Ovary (tissue), 9 donors: ENCODE data around the gene RIN2. TPM values are rescaled to one million over a fixed set of nuclear protein-coding genes. Genes with fewer than 3 reads are reported as not detected.

ENCODE experiments used
- DNase-seq, 5 donors: peaks; one replicate each; pipeline ENCODE4 v3.0.0-alpha.2; 2019 to 2020
- H3K27ac ChIP-seq, 2 donors: fragments of 200-600 bp; one replicate each; pipeline versions ENCODE4 v1.5.1 to v1.8.0; 2019 to 2022
- H3K27me3 ChIP-seq: fragments of 200-600 bp; one replicate; pipeline ENCODE4 v1.8.0; 2022
- H3K36me3 ChIP-seq: fragments of 200-600 bp; sonication (generic); one replicate; pipeline ENCODE4 v1.5.1; 2019
- H3K4me1 ChIP-seq: one replicate; pipeline ENCODE4 v1.8.1; 2013; ENCODE audit warnings: mild to moderate bottlenecking, moderate library complexity; ENCODE audit not compliant: insufficient read depth
- H3K4me3 ChIP-seq: fragments of 200-600 bp; sonication (generic); one replicate; pipeline ENCODE4 v1.5.1; 2017
- H3K9me3 ChIP-seq, 2 donors: fragments of 200-600 bp in 1 of 2; sonication (generic) in 1 of 2; one replicate each; pipeline versions ENCODE4 v1.5.1 to v1.8.1; 2013 to 2019; ENCODE audit warnings: mild to moderate bottlenecking in 1 of 2, moderate library complexity in 1 of 2
- EP300 ChIP-seq: sonication (generic); formaldehyde crosslinking; IDR thresholded peaks from one replicate; pipeline ENCODE4 v1.6.1; 2017; ENCODE audit warnings: antibody characterized with exemption
- POLR2A ChIP-seq: fragments of 450-650 bp; IDR thresholded peaks from one replicate; pipeline ENCODE4 v1.6.1; 2017; ENCODE audit warnings: antibody characterized with exemption, mild to moderate bottlenecking, moderate library complexity
- WGBS, 3 donors: extraction: QIAGEN DNeasy Blood & Tissue Kit in 1 of 3; methylation state at CpG; one replicate each; pipeline versions ENCODE4 v1.1.5 to v1.1.7; 2013 to 2017; 5-methylcytosine and 5-hydroxymethylcytosine counted together
- intact Hi-C, 4 donors: fragments of 100-400 bp; cut with DNase I; formaldehyde crosslinking; loops; one replicate each; pipeline versions ENCODE4 v1.11.0 to v1.15.1; 2022 to 2023
- polyA plus RNA-seq, 2 donors: library from polyadenylated mRNA; stranded (reverse); fragments of 200-250 nt in 1 of 2; fragments of 350-450 nt in 1 of 2; fragmentation: Illumina TruSeq in 1 of 2; extraction: RNeasy Lipid Tissue Mini Kit (QIAGEN cat#74804) in 1 of 2; gene quantifications; one replicate each; pipeline ENCODE4 v1.2.3, GENCODE V29; 2013 to 2014
- total RNA-seq, 7 donors: library from RNA; depleted of rRNA in 2 of 7; stranded (reverse); fragments of >200 nt in 2 of 7; fragmentation: NEBNext Ultra II Directional in 3 of 7; extraction: Animal tissue kit (Norgen Biotek cat#: 25700) in 3 of 7; gene quantifications; one replicate each; pipeline versions ENCODE4 v1.1.0 to v1.2.4, GENCODE V29; 2016 to 2023
- TF ChIP-seq, protein P1 (sequence below), 3 donors: fragments of 450-650 bp in 2 of 3; fragments of 200-600 bp in 1 of 3; IDR thresholded peaks; one replicate each; pipeline versions ENCODE4 v1.5.1 to v1.8.0; 2016 to 2022; ENCODE audit warnings: antibody characterized with exemption in 3 of 3, mild to moderate bottlenecking in 1 of 3
- donor health status: DM: no; HTN: no; CAD: no; lungs with moderate emphysema.
- donor health status: DM: no; HTN: no; CAD: no.
- donor health status: Bipolar disorder and iron deficiency.
- donor health status: DM: yes; HTN: yes; CAD: no.
- donor health status: DM: no; HTN: no; CAD: no.
- donor health status: DM: yes; HTN: yes; CAD: no.

RIN2 gene
- total and polyA plus RNA-seq, 9 donors, result 17.5 to 66.4 (median 43.1) TPM

GRCh38 chr20:19768325-19768842 lies 10.3 kb downstream of the RIN2 start:
- WGBS, 3 donors, result 94 to 96% (median 94%) methylated on average over 7 of the region's 7 CpGs
- Histone ChIP-seq H3K4me3 (no peak overlapping the region), H3K27ac (no peak overlapping the region), H3K4me1 (peaks cover 12% of the 10 kb centered on the region), H3K36me3 (no peaks in the 10 kb centered on the region), H3K27me3 (no peaks in the 10 kb centered on the region), H3K9me3 (no peaks in the 10 kb centered on the region)
- intact Hi-C loops, result no loop called here
- no peak for TF ChIP-seq EP300
- TF ChIP-seq, protein P1, sequence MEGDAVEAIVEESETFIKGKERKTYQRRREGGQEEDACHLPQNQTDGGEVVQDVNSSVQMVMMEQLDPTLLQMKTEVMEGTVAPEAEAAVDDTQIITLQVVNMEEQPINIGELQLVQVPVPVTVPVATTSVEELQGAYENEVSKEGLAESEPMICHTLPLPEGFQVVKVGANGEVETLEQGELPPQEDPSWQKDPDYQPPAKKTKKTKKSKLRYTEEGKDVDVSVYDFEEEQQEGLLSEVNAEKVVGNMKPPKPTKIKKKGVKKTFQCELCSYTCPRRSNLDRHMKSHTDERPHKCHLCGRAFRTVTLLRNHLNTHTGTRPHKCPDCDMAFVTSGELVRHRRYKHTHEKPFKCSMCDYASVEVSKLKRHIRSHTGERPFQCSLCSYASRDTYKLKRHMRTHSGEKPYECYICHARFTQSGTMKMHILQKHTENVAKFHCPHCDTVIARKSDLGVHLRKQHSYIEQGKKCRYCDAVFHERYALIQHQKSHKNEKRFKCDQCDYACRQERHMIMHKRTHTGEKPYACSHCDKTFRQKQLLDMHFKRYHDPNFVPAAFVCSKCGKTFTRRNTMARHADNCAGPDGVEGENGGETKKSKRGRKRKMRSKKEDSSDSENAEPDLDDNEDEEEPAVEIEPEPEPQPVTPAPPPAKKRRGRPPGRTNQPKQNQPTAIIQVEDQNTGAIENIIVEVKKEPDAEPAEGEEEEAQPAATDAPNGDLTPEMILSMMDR (IDR thresholded peaks at IDR 0.05), result no peak
- no peak for TF ChIP-seq POLR2A
- no peak for DNase-seq

DNA sequence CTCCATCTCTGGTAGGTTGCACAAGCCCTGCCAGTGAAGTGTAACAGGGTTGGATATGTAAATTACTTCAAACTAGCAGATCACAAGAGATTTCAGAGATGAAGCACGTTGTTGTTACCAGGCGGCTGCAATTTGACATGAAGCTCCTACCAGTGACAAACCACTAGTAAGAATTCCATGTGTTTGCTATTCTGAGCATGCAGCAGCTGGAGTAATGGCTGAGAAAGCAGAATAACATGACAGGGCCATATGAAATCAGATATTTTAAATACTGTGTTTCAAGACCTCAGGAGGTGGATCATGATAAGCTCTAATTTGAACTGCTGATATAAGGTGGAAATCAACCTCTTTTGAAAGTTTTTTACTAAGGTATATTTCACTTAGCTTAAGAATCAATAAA lies 11.4 kb downstream of the RIN2 start:
- Histone ChIP-seq H3K27me3 (no peaks in the 10 kb centered on the region), H3K9me3 (no peaks in the 10 kb centered on the region), H3K36me3 (no peaks in the 10 kb centered on the region), H3K4me3 (no peak overlapping the region), H3K4me1 (peaks cover 13% of the 10 kb centered on the region), H3K27ac (no peak overlapping the region)
- no peak for TF ChIP-seq EP300
- TF ChIP-seq, protein P1 (IDR thresholded peaks at IDR 0.05), result no peak
- no peak for TF ChIP-seq POLR2A
- DNase-seq, result no peak
- intact Hi-C loops, result no loop called here
- 73 to 86% (median 77%) methylated on average over 2 of the region's 2 CpGs for WGBS, 3 donors

GRCh38 chr20:19770375-19770774 lies 12.3 kb downstream of the RIN2 start:
- no peak overlapping the region for H3K4me3 ChIP-seq

DNA sequence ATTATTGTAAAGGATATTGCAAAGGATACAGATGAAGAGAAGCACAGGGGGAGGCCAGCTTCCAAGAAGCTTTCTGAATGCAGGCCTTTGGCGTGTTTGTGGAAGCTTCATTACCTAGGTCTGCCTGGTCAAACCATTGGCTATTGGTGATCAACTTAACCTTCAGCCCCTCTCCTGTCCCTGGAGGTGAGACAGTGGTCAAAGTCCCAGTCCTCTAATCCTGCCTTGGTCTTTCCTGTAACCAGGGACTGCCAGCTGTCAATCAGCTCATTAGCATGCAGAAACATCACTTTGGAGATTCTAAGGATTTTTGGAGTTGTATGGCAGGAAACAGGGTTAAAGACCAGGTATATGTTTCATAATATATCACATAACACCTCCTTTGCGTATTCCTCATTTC lies 13.0 kb downstream of the RIN2 start:
- H3K9me3 ChIP-seq, result no peaks in the 10 kb centered on the region
- no peak for DNase-seq
- no peak overlapping the region for H3K27ac ChIP-seq
- intact Hi-C loops, result no loop called here
- no peak overlapping the region for H3K4me3 ChIP-seq
- WGBS, 3 donors, result 95 to 98% (median 97%) methylated on average over 2 of the region's 2 CpGs
- H3K36me3 ChIP-seq, result no peaks in the 10 kb centered on the region
- TF ChIP-seq, protein P1 (IDR thresholded peaks at IDR 0.05), result no peak
- TF ChIP-seq POLR2A, result no peak
- no peak for TF ChIP-seq EP300
- no peaks in the 10 kb centered on the region for H3K27me3 ChIP-seq
- H3K4me1 ChIP-seq, result peaks cover 12% of the 10 kb centered on the region

More at GRCh38 chr20:19770375-19770774, 12.3 kb downstream of the RIN2 start:
- Histone ChIP-seq H3K27me3 (no peaks in the 10 kb centered on the region), H3K27ac (no peak overlapping the region), H3K36me3 (no peaks in the 10 kb centered on the region), H3K4me1 (peaks cover 12% of the 10 kb centered on the region), H3K9me3 (no peaks in the 10 kb centered on the region)
- intact Hi-C loops, result no loop called here
- TF ChIP-seq POLR2A (no peak), EP300 (no peak)
- TF ChIP-seq, protein P1 (IDR thresholded peaks at IDR 0.05), result no peak
- WGBS, 3 donors, result 25 to 56% (median 27%) methylated on average over 6 of the region's 6 CpGs
- DNase-seq, result peak in 1 of 5 donors; percentile 14
